HG02623 (cell line): ENCODE measurements around the gene GET4.

Experiments used
- ATAC-seq: cut with Tn5 transposase; IDR thresholded peaks from one replicate; pipeline ENCODE4 v1.9.1; 2021; ENCODE audit warnings: moderate library complexity; ENCODE audit not compliant: unreplicated experiment

The GET4 gene

DNA sequence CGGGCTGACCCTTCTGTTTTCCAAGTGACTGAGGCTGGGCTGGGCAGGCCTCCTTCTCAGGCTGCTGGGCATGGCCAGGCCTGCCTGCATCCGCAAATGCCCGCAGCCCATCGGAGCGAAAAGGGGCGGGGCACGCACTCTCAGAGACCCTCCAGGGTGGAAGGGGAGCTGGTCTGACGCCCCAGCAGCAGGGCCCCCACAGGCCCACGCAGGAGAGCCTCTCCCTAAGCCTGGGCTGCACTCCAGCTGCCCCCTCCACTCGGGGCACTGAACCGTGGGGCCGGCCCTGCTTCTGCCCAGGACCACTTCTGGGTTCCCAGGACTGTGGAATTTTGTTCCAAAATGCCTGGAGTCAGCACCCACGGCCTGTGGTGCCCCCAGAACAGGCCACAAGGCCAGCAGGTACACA lies 68.8 kb downstream of the GET4 start:
- ATAC-seq, result no peak

DNA sequence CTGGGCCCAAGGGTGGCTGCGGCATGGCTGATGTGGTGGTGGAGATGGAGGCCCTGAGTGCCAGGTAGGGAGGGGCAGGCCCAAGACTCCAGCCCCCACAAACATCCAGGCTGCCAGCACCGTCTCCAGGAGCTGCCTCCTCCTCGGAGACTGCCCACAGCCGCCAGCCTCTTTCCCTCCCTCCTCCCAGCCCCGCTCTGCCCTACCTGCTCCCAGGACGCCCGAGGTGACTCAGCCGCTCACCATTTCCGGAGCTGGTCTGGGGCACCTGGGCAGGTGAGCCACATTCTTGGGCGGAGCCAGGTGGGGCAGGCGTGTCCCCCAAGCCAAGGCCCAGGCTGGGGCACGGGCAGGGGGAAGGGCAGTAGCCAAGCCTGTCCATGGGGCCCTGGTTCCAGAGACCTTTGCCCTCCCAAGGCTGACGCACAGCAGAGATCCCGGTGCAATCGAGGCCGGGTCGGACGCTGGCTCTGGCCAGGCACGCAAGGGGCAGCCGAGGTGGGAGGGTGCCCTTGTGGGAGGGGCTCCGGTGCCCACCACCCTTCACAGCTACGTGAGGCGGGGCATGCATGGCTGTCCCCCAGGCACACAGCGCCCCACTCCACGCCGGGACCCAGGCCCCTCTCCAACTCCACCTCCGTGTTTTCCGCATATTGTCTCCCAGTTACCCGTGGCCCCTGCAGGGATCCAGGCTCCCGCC lies 69.4 kb downstream of the GET4 start:
- no peak for ATAC-seq
